GM19324 (cell line): Measurements from ENCODE around the gene CERT1.
"Not testable (repeated sequence)": the region's sequence is repeated elsewhere in the genome, so short reads cannot be mapped to it uniquely, and the experiment has no call there.

Experiments used
- ATAC-seq: cut with Tn5 transposase; IDR thresholded peaks from one replicate; pipeline ENCODE4 v1.9.1; 2021; ENCODE audit warnings: mild to moderate bottlenecking, moderate library complexity; ENCODE audit not compliant: unreplicated experiment, low FRiP score

The CERT1 gene

GRCh38 chr5:75511435-75512382 is at the start of gene CERT1, which contains the start of gene POLK:
CERT1 (minus strand) TSS chr5:75511629; CDS start chr5:75511207, 422 bp downstream.
POLK (plus strand) TSS chr5:75511891.
- ATAC-seq, result peak; percentile 91

- not testable (repeated sequence) for ATAC-seq
Measured at GRCh38 chr5:75560655-75561054, 49.2 kb upstream of the CERT1 start.

GRCh38 chr5:75558981-75559632 is 47.7 kb upstream of the CERT1 start:
- no peak for ATAC-seq

GRCh38 chr5:75558221-75558620 is 46.8 kb upstream of the CERT1 start:
- no peak for ATAC-seq

- ATAC-seq, result no peak
Measured at GRCh38 chr5:75553358-75553757, 41.9 kb upstream of the CERT1 start.

- no peak for ATAC-seq
Measured at GRCh38 chr5:75552764-75553163, 41.3 kb upstream of the CERT1 start.

- ATAC-seq, result no peak
Measured at GRCh38 chr5:75551471-75551870, 40.0 kb upstream of the CERT1 start.

GRCh38 chr5:75550597-75550996 is 39.2 kb upstream of the CERT1 start:
- no peak for ATAC-seq

GRCh38 chr5:75547812-75548211 is 36.4 kb upstream of the CERT1 start:
- ATAC-seq, result no peak

GRCh38 chr5:75546830-75547229 is 35.4 kb upstream of the CERT1 start:
- no peak for ATAC-seq

- ATAC-seq, result no peak
Measured at GRCh38 chr5:75545131-75545530, 33.7 kb upstream of the CERT1 start.

GRCh38 chr5:75538211-75538610 is 26.8 kb upstream of the CERT1 start:
- no peak for ATAC-seq

- ATAC-seq, result no peak
Measured at GRCh38 chr5:75536694-75537360, 25.4 kb upstream of the CERT1 start.

- ATAC-seq, result no peak
Measured at GRCh38 chr5:75536147-75536546, 24.7 kb upstream of the CERT1 start.

- ATAC-seq, result no peak
Measured at GRCh38 chr5:75534734-75535133, 23.3 kb upstream of the CERT1 start.

GRCh38 chr5:75533716-75534115 is 22.3 kb upstream of the CERT1 start:
- ATAC-seq, result not testable (repeated sequence)

- no peak for ATAC-seq
Measured at GRCh38 chr5:75532190-75532589, 20.8 kb upstream of the CERT1 start.

GRCh38 chr5:75529185-75529584 is 17.8 kb upstream of the CERT1 start:
- ATAC-seq, result no peak

- no peak for ATAC-seq
Measured at GRCh38 chr5:75526070-75526469, 14.6 kb upstream of the CERT1 start.

- ATAC-seq, result no peak
Measured at GRCh38 chr5:75525344-75525743, 13.9 kb upstream of the CERT1 start.

GRCh38 chr5:75524591-75524990 is 13.2 kb upstream of the CERT1 start:
- ATAC-seq, result no peak
